ENCODE data around the gene TMPRSS2.

The TMPRSS2 gene

DNA sequence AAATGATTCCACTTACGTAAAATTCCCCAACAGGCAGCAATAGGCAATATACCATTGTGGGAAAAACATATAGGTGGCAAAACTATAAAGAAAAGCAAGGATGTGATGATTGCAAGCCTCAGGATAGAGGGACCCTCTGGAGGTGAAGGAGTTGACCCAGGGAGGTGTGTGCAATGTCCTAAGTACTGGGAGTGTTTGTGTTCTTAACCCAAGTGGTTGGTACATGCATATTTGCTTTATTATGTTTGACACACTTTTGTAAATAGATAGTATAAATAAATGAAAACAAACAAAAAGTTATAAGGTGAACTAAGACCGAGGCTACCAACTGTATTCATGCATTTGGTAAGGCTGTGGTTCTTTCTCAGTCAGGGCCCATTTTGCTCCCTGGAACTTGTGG lies 74.4 kb downstream of the TMPRSS2 start:
- TF ChIP-seq, protein P1, sequence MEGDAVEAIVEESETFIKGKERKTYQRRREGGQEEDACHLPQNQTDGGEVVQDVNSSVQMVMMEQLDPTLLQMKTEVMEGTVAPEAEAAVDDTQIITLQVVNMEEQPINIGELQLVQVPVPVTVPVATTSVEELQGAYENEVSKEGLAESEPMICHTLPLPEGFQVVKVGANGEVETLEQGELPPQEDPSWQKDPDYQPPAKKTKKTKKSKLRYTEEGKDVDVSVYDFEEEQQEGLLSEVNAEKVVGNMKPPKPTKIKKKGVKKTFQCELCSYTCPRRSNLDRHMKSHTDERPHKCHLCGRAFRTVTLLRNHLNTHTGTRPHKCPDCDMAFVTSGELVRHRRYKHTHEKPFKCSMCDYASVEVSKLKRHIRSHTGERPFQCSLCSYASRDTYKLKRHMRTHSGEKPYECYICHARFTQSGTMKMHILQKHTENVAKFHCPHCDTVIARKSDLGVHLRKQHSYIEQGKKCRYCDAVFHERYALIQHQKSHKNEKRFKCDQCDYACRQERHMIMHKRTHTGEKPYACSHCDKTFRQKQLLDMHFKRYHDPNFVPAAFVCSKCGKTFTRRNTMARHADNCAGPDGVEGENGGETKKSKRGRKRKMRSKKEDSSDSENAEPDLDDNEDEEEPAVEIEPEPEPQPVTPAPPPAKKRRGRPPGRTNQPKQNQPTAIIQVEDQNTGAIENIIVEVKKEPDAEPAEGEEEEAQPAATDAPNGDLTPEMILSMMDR (IDR thresholded peaks at IDR 0.05; ENCODE audit: control insufficient read depth, insufficient read depth, low read depth, low read length, missing control alignments): no peak

DNA sequence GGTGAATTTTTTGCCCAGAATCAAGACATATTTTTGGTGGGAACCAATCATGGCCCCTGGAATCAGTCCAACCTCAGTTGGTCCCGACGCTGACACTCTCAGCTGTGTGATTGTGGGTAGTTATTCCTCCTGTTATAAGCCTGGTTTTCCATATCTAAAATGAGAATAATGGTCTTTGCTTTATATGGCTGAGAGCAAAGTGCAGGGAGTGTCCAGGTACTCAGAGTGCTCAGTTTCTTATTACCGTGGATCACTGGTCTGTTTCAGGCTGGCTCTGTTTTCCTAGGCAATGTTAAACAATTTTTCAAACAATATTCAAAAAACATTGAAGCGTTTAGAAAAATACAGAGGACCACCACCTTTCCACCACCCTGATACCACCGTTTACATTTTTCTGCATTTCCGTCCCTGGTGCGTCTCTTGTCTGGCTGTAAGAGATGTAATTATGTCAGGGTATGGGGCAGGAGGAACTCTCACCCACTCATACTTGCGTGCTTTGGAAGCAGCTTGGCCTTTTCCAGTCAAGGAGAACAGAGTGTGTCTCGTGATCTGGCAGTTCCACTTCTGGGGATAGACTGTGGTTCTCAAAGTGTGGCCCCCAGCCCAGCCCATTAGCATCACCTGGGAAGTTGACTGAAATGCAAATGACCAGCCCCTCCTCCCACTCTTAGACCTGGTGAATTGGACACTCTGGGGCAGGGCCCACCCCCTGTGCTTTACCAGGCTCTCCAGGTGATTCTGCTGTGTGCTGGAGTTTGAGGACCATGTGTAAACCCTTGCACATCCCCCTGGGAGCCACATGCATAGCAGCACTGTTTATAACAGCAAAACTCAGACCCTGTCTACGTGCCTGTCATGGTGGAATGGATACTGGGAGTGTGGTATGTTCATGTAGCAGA lies 75.1 kb downstream of the TMPRSS2 start:
- H3K4me3 ChIP-seq (ENCODE audit: control insufficient read depth, low read depth, low read length): no peak overlapping the region
- TF ChIP-seq, protein P1 (IDR thresholded peaks at IDR 0.05; ENCODE audit: control insufficient read depth, insufficient read depth, low read depth, low read length, missing control alignments): no peak
- no peak for DNase-seq (ENCODE audit: low read depth)

More for the DNA sequence above, 74.4 kb downstream of the TMPRSS2 start:
- no peak overlapping the region for H3K4me3 ChIP-seq (ENCODE audit: control insufficient read depth, low read depth, low read length)
- DNase-seq (ENCODE audit: low read depth): no peak

DNA sequence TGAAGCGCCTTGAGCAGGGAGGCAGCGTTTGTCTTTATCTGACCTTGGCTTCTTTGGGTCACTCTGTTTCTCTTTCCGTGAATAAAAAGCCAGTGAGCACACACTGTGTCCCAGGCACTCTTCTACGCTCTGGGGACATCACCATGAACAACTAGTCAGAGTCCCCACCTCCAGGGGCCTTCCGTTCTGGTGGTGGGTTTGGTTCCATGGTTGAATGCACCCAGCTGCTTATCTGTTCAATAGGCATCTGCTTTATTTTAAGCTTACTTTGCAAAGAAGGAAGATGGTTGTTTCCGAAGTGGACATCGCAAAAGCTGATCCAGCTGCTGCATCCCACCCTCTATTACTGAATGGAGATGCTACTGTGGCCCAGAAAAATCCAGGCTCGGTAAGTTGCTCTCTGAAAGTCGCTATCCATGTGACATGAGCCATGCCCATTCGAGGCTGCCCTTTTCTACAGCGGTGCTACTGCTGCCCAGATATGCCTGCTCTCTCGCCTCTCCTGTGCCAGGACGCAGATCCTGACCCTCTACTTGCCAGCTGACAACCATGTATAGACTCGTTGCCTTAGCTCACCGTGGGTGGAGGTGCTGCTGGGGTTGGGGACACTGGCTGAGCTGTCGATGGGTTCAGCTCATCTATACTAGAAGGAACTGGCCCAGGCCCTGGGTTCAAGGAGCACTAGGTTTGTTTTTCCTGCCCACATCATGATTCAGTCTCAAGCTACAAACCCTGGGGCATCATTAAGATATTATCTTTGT lies 76.0 kb downstream of the TMPRSS2 start:
- no peak for DNase-seq (ENCODE audit: low read depth)
- H3K4me3 ChIP-seq (ENCODE audit: control insufficient read depth, low read depth, low read length): no peak overlapping the region
- TF ChIP-seq, protein P1 (IDR thresholded peaks at IDR 0.05; ENCODE audit: control insufficient read depth, insufficient read depth, low read depth, low read length, missing control alignments): no peak

GRCh38 chr21:41429925-41430491 lies 78.0 kb downstream of the TMPRSS2 start:
- DNase-seq (ENCODE audit: low read depth): no peak
- H3K4me3 ChIP-seq (ENCODE audit: control insufficient read depth, low read depth, low read length): no peak overlapping the region
- TF ChIP-seq, protein P1 (IDR thresholded peaks at IDR 0.05; ENCODE audit: control insufficient read depth, insufficient read depth, low read depth, low read length, missing control alignments): no peak

GRCh38 chr21:41429305-41429704 lies 78.7 kb downstream of the TMPRSS2 start:
- TF ChIP-seq, protein P1 (IDR thresholded peaks at IDR 0.05; ENCODE audit: control insufficient read depth, insufficient read depth, low read depth, low read length, missing control alignments): no peak
- no peak overlapping the region for H3K4me3 ChIP-seq (ENCODE audit: control insufficient read depth, low read depth, low read length)
- DNase-seq (ENCODE audit: low read depth): no peak

DNA sequence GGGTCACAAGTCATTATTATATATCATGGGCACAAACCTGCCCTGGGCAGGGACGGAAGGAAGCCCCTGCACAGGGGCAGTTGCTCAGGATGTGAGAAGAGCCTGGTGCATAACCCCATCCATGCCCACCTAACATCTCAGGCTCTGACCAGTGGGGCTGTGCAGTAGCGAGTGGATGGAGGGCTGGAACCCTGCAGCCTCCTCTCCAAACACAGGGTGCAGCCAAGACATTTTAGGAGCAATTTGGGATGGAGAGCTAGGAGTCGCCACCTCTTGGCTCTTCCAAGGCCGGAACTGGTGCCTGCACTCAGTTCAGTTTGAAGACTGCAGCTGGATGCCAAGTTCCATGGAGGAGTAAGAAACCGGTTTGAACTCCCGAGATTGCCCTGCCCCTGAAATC lies 79.1 kb downstream of the TMPRSS2 start:
- H3K4me3 ChIP-seq (ENCODE audit: control insufficient read depth, low read depth, low read length): no peak overlapping the region
- no peak for DNase-seq (ENCODE audit: low read depth)
- TF ChIP-seq, protein P1 (IDR thresholded peaks at IDR 0.05; ENCODE audit: control insufficient read depth, insufficient read depth, low read depth, low read length, missing control alignments): no peak

Measured in AG09309 (cell line).